ENCODE measurements around the gene GOLGA6C. TPM values are rescaled to one million over a fixed set of nuclear protein-coding genes. Genes with fewer than 3 reads are reported as not detected.
A peak's percentile ranks its signal among the peaks of the same experiment; 100 is the strongest.

The GOLGA6C gene
- total RNA-seq, 1 donor = not detected

DNA sequence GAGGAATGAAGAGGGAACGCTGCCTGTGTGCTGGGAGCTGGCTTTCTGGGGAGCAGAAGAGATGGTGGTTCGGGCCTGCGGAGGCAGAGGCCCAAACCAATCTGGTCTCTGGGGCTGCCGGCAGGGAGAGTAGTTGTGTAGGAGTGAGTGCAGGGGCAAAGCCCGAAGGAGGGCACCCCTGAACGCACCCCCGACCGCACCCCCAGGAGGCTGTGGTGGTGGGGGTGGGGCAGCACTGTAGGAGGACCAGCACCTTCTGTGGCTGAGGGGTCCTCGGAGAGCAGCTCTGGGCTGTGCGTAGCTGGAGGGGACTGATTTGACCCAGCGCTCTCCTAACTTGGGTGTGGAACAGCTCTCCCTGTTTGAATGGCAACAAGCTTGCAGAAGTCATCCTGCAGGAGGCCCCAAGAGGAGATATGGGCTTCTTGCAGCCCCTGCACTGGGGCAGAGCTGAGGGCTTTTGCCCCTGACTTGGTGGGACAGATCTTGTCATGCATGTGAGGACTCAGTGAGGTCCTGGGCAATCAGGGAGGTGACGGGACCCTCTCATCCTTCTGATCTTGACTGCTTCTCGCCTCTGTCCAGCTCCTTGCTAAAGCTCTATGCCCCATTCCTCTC lies 30.4 kb upstream of the GOLGA6C start:
- H3K4me1 ChIP-seq (ENCODE audit: insufficient read depth, low read length) = no peaks in the 10 kb centered on the region
- DNase-seq (ENCODE audit: insufficient read length, low spot score, missing footprints) = peak; percentile 48
- H3K4me3 ChIP-seq (ENCODE audit: insufficient read depth, low read length) = no peak overlapping the region
- H3K27ac ChIP-seq (ENCODE audit: low read depth, low read length) = no peak overlapping the region
- H3K4me2 ChIP-seq (ENCODE audit: insufficient read depth, low read length) = no peak overlapping the region
- peaks cover 4% of the 10 kb centered on the region for H4K20me1 ChIP-seq (ENCODE audit: insufficient read depth, low read length)
- no peaks in the 10 kb centered on the region for H3K79me2 ChIP-seq (ENCODE audit: insufficient read depth, low read length)
- H3K9me3 ChIP-seq (ENCODE audit: low read depth, low read length) = no peaks in the 10 kb centered on the region
- H3K27me3 ChIP-seq (ENCODE audit: insufficient read depth, low read length) = peaks cover 24% of the 10 kb centered on the region
- TF ChIP-seq, protein P1, sequence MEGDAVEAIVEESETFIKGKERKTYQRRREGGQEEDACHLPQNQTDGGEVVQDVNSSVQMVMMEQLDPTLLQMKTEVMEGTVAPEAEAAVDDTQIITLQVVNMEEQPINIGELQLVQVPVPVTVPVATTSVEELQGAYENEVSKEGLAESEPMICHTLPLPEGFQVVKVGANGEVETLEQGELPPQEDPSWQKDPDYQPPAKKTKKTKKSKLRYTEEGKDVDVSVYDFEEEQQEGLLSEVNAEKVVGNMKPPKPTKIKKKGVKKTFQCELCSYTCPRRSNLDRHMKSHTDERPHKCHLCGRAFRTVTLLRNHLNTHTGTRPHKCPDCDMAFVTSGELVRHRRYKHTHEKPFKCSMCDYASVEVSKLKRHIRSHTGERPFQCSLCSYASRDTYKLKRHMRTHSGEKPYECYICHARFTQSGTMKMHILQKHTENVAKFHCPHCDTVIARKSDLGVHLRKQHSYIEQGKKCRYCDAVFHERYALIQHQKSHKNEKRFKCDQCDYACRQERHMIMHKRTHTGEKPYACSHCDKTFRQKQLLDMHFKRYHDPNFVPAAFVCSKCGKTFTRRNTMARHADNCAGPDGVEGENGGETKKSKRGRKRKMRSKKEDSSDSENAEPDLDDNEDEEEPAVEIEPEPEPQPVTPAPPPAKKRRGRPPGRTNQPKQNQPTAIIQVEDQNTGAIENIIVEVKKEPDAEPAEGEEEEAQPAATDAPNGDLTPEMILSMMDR (IDR thresholded peaks at IDR 0.05; ENCODE audit: extremely low read depth, low read depth, low read length) = no peak
- H3K36me3 ChIP-seq (ENCODE audit: insufficient read depth, low read length) = no peaks in the 10 kb centered on the region
- no peak overlapping the region for H2AFZ ChIP-seq (ENCODE audit: low read length)

DNA sequence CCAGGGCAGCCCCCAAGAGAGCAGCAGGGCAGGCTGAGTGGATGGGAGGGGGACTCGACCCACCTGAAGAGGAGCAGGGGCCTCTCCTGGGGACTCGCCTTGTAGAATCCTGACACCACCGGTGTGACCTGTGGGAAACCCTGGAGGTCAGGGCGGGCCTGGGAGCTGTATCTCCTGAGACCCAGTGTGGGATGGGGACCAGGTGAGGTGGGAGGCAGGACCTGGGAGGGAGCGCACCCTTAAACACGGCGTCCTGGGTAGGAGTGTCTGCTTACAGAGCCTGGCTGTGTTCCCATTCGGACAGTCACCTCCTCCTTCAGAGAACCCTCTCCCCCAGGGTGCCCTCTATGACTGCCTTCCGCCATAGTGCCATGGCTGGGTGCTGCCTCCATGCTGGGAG lies 29.3 kb upstream of the GOLGA6C start:
- H3K9me3 ChIP-seq (ENCODE audit: low read depth, low read length) = no peaks in the 10 kb centered on the region
- H3K79me2 ChIP-seq (ENCODE audit: insufficient read depth, low read length) = no peaks in the 10 kb centered on the region
- H3K27ac ChIP-seq (ENCODE audit: low read depth, low read length) = no peak overlapping the region
- no peak overlapping the region for H2AFZ ChIP-seq (ENCODE audit: low read length)
- peaks cover 30% of the 10 kb centered on the region for H3K27me3 ChIP-seq (ENCODE audit: insufficient read depth, low read length)
- H3K4me1 ChIP-seq (ENCODE audit: insufficient read depth, low read length) = no peaks in the 10 kb centered on the region
- peak; percentile 62 for DNase-seq (ENCODE audit: insufficient read length, low spot score, missing footprints)
- H3K36me3 ChIP-seq (ENCODE audit: insufficient read depth, low read length) = no peaks in the 10 kb centered on the region
- H3K4me3 ChIP-seq (ENCODE audit: insufficient read depth, low read length) = no peak overlapping the region
- H4K20me1 ChIP-seq (ENCODE audit: insufficient read depth, low read length) = peaks cover 4% of the 10 kb centered on the region
- H3K4me2 ChIP-seq (ENCODE audit: insufficient read depth, low read length) = no peak overlapping the region
- TF ChIP-seq, protein P1 (IDR thresholded peaks at IDR 0.05; ENCODE audit: extremely low read depth, low read depth, low read length) = no peak

DNA sequence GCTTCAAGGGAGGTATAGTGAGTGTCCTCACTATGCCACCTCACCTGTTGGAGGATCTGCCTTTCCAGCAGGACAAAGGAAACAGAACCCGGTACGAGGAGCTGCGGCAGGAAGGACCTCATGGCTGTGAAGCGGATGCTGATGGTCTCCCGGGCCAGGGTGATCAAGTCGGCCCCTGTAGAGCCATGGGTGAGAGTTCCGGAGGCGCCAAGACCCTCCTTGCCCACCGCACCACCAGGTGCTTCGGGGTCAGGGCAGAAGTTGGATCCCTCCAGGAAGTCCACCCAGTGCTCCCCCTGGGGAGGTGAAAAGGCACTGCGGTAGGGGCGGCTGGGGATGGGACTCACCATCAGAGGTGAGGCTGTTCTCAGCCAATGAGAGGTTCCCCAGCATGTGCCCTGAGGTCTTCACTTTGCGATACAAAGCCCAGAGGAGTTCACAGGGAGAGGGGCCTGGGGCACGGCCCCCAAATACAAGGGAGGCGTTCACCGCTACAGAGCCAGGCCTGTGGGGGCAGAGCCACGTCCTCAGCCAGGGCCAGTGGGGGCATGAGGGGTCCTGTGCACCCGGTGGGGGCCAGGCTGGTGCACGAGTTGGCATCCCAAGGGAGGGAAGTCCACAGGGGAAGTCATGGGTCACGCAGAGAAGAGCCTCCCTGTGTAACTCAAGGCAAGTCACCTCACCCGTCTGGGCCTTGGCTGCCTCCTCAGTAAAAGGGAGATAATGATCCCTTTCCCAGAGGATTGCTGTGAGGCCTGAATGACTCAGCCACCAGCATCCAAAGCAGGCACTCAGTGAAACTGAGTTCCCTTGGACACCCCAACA lies 28.7 kb upstream of the GOLGA6C start:
- no peaks in the 10 kb centered on the region for H3K36me3 ChIP-seq (ENCODE audit: insufficient read depth, low read length)
- peaks cover 4% of the 10 kb centered on the region for H4K20me1 ChIP-seq (ENCODE audit: insufficient read depth, low read length)
- H3K9me3 ChIP-seq (ENCODE audit: low read depth, low read length) = no peaks in the 10 kb centered on the region
- H3K27me3 ChIP-seq (ENCODE audit: insufficient read depth, low read length) = peaks cover 32% of the 10 kb centered on the region
- DNase-seq (ENCODE audit: insufficient read length, low spot score, missing footprints) = peak; percentile 99
- no peak overlapping the region for H2AFZ ChIP-seq (ENCODE audit: low read length)
- H3K79me2 ChIP-seq (ENCODE audit: insufficient read depth, low read length) = no peaks in the 10 kb centered on the region
- TF ChIP-seq, protein P1 (IDR thresholded peaks at IDR 0.05; ENCODE audit: extremely low read depth, low read depth, low read length) = no peak
- H3K4me2 ChIP-seq (ENCODE audit: insufficient read depth, low read length) = no peak overlapping the region
- no peak overlapping the region for H3K27ac ChIP-seq (ENCODE audit: low read depth, low read length)
- no peaks in the 10 kb centered on the region for H3K4me1 ChIP-seq (ENCODE audit: insufficient read depth, low read length)
- H3K4me3 ChIP-seq (ENCODE audit: insufficient read depth, low read length) = no peak overlapping the region

DNA sequence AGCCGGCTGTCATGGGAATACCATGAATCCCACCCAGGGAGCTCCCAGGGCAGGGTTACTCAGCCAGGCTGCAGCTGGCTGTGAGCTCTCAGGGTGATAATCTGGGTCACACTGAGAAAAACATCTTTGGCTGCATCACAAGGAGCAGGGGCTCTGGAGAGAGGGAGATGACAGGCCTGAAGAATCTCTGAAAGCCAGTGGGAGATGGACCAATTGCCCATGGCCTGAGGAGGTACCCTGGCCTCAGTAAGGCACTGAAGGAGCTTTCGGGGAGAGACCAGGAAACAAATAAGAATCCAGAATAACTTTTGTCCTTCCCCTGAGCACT lies 28.2 kb upstream of the GOLGA6C start:
- no peak overlapping the region for H3K27ac ChIP-seq (ENCODE audit: low read depth, low read length)
- H3K27me3 ChIP-seq (ENCODE audit: insufficient read depth, low read length) = peaks cover 33% of the 10 kb centered on the region
- H3K4me2 ChIP-seq (ENCODE audit: insufficient read depth, low read length) = no peak overlapping the region
- TF ChIP-seq, protein P1 (IDR thresholded peaks at IDR 0.05; ENCODE audit: extremely low read depth, low read depth, low read length) = no peak
- DNase-seq (ENCODE audit: insufficient read length, low spot score, missing footprints) = no peak
- no peaks in the 10 kb centered on the region for H3K9me3 ChIP-seq (ENCODE audit: low read depth, low read length)
- peaks cover 4% of the 10 kb centered on the region for H4K20me1 ChIP-seq (ENCODE audit: insufficient read depth, low read length)
- H2AFZ ChIP-seq (ENCODE audit: low read length) = no peak overlapping the region
- H3K36me3 ChIP-seq (ENCODE audit: insufficient read depth, low read length) = no peaks in the 10 kb centered on the region
- no peaks in the 10 kb centered on the region for H3K79me2 ChIP-seq (ENCODE audit: insufficient read depth, low read length)
- no peak overlapping the region for H3K4me3 ChIP-seq (ENCODE audit: insufficient read depth, low read length)
- H3K4me1 ChIP-seq (ENCODE audit: insufficient read depth, low read length) = no peaks in the 10 kb centered on the region

All from osteoblast (primary cell).